Stimulated activated CD8-positive, alpha-beta memory T cell treated with anti-CD3 and anti-CD28 coated beads, Interleukin-4, amount 100 ng/mL, for 24 hours (primary cell): ENCODE data around the gene XPNPEP1.

ENCODE experiments used
- DNase-seq: peaks from one replicate; pipeline ENCODE4 v3.0.0-alpha.2; 2020; ENCODE audit warnings: low read depth

XPNPEP1 gene

GRCh38 chr10:109862738-109863137, 60.6 kb downstream of the XPNPEP1 start:
- DNase-seq, result no peak

GRCh38 chr10:109862041-109862440, 61.3 kb downstream of the XPNPEP1 start:
- no peak for DNase-seq

- DNase-seq, result no peak
These were observed 62.2 kb downstream of the XPNPEP1 start for GRCh38 chr10:109861081-109861480.

- DNase-seq, result no peak
These were observed 64.1 kb downstream of the XPNPEP1 start for GRCh38 chr10:109859221-109859620.

GRCh38 chr10:109855746-109856145, 67.6 kb downstream of the XPNPEP1 start:
- no peak for DNase-seq

GRCh38 chr10:109853921-109854320, 69.4 kb downstream of the XPNPEP1 start:
- no peak for DNase-seq

- peak; percentile 56 for DNase-seq
These were observed 70.8 kb downstream of the XPNPEP1 start for GRCh38 chr10:109852475-109853037.

GRCh38 chr10:109851616-109852474, 71.5 kb downstream of the XPNPEP1 start:
- no peak for DNase-seq

GRCh38 chr10:109846832-109847231, 76.5 kb downstream of the XPNPEP1 start:
- DNase-seq, result no peak

- DNase-seq, result no peak
These were observed 78.0 kb downstream of the XPNPEP1 start for GRCh38 chr10:109845308-109845707.

- no peak for DNase-seq
These were observed 84.6 kb downstream of the XPNPEP1 start for GRCh38 chr10:109838592-109839244.

GRCh38 chr10:109837384-109837783, 85.9 kb downstream of the XPNPEP1 start:
- no peak for DNase-seq

- DNase-seq, result no peak
These were observed 88.1 kb downstream of the XPNPEP1 start for GRCh38 chr10:109835257-109835656.

GRCh38 chr10:109831846-109832245, 91.5 kb downstream of the XPNPEP1 start:
- DNase-seq, result no peak

- no peak for DNase-seq
These were observed 99.1 kb downstream of the XPNPEP1 start for GRCh38 chr10:109824206-109824605.

GRCh38 chr10:109823196-109823595, 100.1 kb downstream of the XPNPEP1 start:
- no peak for DNase-seq

- DNase-seq, result no peak
These were observed 101.6 kb downstream of the XPNPEP1 start for GRCh38 chr10:109821672-109822071.

GRCh38 chr10:109820620-109821405, 102.5 kb downstream of the XPNPEP1 start:
- no peak for DNase-seq

GRCh38 chr10:109819807-109820206, 103.5 kb downstream of the XPNPEP1 start:
- DNase-seq, result no peak
